Activated CD4-positive, alpha-beta T cell treated with anti-CD3 and anti-CD28 coated beads, Interleukin-2, amount 10 ng/mL, durations not matched to agents 7 days and 5 days (primary cell): ENCODE results near the gene SMARCA4. TPM values are rescaled to one million over a fixed set of nuclear protein-coding genes. Genes with fewer than 3 reads are reported as not detected.
A peak's percentile ranks its signal among the peaks of the same experiment; 100 is the strongest.
"Not testable (repeated sequence)": the region's sequence is repeated elsewhere in the genome, so short reads cannot be mapped to it uniquely, and the experiment has no call there.

ENCODE experiments used
- CTCF ChIA-PET: fragments of 350-600 bp; sonication (Branson Sonifier 250); formaldehyde crosslinking; loops from one replicate; lab custom pipeline; 2021; ENCODE audit warnings: antibody characterized with exemption; lab: Charles Lee
- POLR2A ChIA-PET: fragments of 350-600 bp; sonication (Branson Sonifier 250); formaldehyde crosslinking; loops from one replicate; lab custom pipeline; 2021; ENCODE audit warnings: antibody characterized with exemption; lab: Charles Lee
- DNase-seq: peaks from one replicate; pipeline ENCODE4 v3.0.0-alpha.2; 2020
- H3K27ac Mint-ChIP-seq: one replicate; pipeline ENCODE4 v1.8.0; 2021; ENCODE audit warnings: mild to moderate bottlenecking, moderate library complexity, mixed read lengths
- H3K27me3 Mint-ChIP-seq: one replicate; pipeline ENCODE4 v1.8.0; 2021; ENCODE audit warnings: mixed read lengths
- H3K36me3 Mint-ChIP-seq: one replicate; pipeline ENCODE4 v1.8.0; 2021; ENCODE audit warnings: low read depth, mixed read lengths
- H3K4me1 Mint-ChIP-seq: one replicate; pipeline ENCODE4 v1.8.0; 2021; ENCODE audit warnings: mixed read lengths
- H3K4me3 Mint-ChIP-seq: one replicate; pipeline ENCODE4 v1.8.0; 2021; ENCODE audit warnings: mild to moderate bottlenecking, moderate library complexity, mixed read lengths
- H3K9me3 Mint-ChIP-seq: one replicate; pipeline ENCODE4 v1.8.0; 2021; ENCODE audit warnings: mixed read lengths
- total RNA-seq, 2 experiments: library from RNA; stranded (reverse); gene quantifications; one replicate each; pipeline ENCODE4 v1.2.3, GENCODE V29; 2021

SMARCA4 gene
- total RNA-seq, 2 experiments from 2014 or later, result 111 to 115 TPM

DNA sequence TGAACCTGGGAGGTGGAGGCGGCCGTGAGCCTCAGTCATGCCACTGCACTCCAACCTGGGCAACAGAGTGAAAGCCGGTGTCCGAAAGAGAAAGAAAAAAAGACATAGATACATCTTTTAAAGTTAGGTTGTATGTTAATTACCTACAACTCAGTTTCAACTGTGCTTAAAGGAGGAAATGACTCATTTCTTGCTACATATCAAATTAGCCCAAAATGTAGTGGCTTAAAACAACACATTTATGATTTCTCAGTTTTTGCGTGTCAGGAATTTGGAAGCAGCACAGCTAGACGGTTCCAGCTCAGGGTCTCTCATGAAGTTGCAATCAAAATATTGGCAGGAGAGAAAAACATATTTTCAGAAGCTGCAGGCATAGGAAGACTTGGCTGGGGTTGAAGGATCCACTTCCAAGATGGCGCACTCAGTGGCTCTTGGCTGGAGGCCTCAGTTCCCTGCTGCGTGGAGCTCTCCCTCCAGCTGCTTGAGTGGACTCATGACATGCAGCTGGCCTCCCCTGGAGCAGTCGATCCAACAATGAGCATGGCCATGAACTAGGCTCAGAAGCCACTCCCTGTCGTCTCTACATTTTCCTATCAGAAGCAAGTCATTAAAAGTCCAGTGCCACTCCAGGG lies 135.5 kb downstream of the SMARCA4 start:
- H3K27ac Mint-ChIP-seq, result peak overlapping the region; percentile 95
- no peaks in the 10 kb centered on the region for H3K27me3 Mint-ChIP-seq
- peak overlapping the region; percentile 62 for H3K4me3 Mint-ChIP-seq
- ChIA-PET CTCF (interaction anchor here (1.3 to 2.3 kb wide), 2 partner anchors 13 to 61 kb away, joined by 3 to 6 read pairs; no protein-coding TSS in a partner anchor), POLR2A (interaction anchor here (0.5 kb wide), 1 partner anchor 16 kb away, joined by 3 read pairs; no protein-coding TSS in a partner anchor)
- H3K4me1 Mint-ChIP-seq, result peaks cover 66% of the 10 kb centered on the region
- peaks cover 2% of the 10 kb centered on the region for H3K9me3 Mint-ChIP-seq
- peaks cover 84% of the 10 kb centered on the region for H3K36me3 Mint-ChIP-seq
- peak; percentile 36 for DNase-seq

DNA sequence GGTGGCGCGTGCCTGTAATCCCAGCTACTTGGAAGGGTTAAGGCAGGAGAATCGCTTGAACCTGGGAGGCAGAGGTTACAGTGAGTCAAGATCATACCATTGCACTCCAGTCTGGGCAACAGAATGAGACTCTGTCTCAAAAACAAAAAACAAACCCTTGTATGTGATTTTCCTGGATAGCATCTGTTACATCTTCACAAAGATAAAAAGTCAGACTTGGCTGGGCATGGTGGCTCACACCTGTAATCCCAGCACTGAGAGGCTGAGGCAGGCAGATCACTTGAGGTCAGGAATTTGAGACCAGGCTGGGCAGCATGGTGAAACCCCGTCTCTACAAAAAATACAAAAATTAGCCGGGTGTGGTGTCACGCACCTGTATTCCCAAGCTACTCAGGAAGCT lies 136.5 kb downstream of the SMARCA4 start:
- H3K36me3 Mint-ChIP-seq, result peaks cover 79% of the 10 kb centered on the region
- H3K4me1 Mint-ChIP-seq, result peaks cover 58% of the 10 kb centered on the region
- H3K4me3 Mint-ChIP-seq, POLR2A ChIA-PET, H3K27me3 Mint-ChIP-seq, H3K9me3 Mint-ChIP-seq, DNase-seq: not testable (repeated sequence)
- peak overlapping the region; percentile 36 for H3K27ac Mint-ChIP-seq
- CTCF ChIA-PET, result interaction anchor here (0.7 to 2.3 kb wide), 3 partner anchors 62 to 229 kb away, joined by 3 to 6 read pairs (median 3); no protein-coding TSS in a partner anchor

DNA sequence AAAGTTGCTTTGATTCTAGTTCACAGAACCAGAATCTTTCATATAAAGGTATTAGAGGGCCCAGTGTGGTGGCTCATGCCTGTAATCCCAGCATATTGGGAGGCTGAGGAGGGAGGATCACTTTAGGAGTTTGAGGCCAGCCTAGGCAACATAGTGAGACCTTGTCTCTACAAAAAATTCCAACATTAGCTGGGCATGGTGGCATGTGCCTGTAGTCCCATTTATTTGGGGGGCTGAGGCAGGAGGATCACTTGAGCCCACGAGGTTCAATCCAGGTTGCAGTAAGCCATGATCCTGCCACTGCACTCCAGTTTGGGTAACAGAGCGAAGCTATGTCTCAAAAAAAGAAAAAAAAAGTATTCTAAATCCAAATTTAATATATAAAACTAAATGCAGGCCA lies 137.5 kb downstream of the SMARCA4 start:
- no peak for DNase-seq
- Mint-ChIP-seq H3K27ac (no peak overlapping the region), H3K9me3 (peaks cover 2% of the 10 kb centered on the region), H3K4me3 (no peak overlapping the region), H3K27me3 (no peaks in the 10 kb centered on the region), H3K4me1 (peaks cover 48% of the 10 kb centered on the region), H3K36me3 (peaks cover 79% of the 10 kb centered on the region)
- POLR2A ChIA-PET, result no interaction called here
- CTCF ChIA-PET, result interaction anchor here (0.6 kb wide), 1 partner anchor 106 kb away, joined by 6 read pairs; no protein-coding TSS in a partner anchor

DNA sequence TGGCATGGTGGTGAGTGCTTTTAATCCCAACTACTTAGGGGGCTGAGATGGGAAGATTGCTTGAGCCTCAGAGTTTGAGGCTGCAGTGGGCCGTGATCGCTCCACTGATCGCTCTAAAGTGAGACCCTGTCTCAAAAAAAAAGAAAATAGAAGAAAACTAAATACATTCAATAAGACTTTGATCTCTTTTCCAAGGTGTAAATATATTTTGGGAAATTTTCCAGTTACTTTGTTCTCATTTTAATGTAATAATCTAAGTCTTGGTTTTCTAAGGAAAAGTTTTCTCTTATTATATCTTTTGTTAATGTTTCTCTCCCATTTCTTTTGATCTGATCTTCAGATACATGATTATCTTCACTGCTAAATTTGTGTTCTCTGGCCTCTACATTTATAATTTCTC lies 138.0 kb downstream of the SMARCA4 start:
- DNase-seq, result no peak
- Mint-ChIP-seq H3K4me3 (no peak overlapping the region), H3K9me3 (peaks cover 2% of the 10 kb centered on the region), H3K4me1 (peaks cover 45% of the 10 kb centered on the region), H3K27ac (peak overlapping the region; percentile 33), H3K36me3 (peaks cover 79% of the 10 kb centered on the region), H3K27me3 (no peaks in the 10 kb centered on the region)
- CTCF ChIA-PET, result interaction anchor here (0.6 kb wide), 1 partner anchor 107 kb away, joined by 6 read pairs; no protein-coding TSS in a partner anchor
- POLR2A ChIA-PET, result no interaction called here

DNA sequence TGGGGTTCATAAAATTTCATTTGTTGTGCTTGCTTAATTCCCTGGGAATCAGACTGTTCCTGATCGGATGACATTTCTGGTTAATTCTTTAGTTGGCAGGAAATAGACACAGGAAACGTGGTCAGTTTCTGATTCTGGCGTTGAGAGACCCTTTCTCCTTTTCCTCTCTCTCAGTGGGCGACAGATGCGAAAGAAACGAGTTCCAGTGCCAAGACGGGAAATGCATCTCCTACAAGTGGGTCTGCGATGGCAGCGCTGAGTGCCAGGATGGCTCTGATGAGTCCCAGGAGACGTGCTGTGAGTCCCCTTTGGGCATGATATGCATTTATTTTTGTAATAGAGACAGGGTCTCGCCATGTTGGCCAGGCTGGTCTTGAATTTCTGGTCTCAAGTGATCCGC lies 139.2 kb downstream of the SMARCA4 start:
- peaks cover 75% of the 10 kb centered on the region for H3K36me3 Mint-ChIP-seq
- ChIA-PET POLR2A (no interaction called here), CTCF (interaction anchor here (0.7 to 1.1 kb wide), 3 partner anchors 7 to 55 kb away, joined by 3 to 4 read pairs (median 3); no protein-coding TSS in a partner anchor)
- peaks cover 2% of the 10 kb centered on the region for H3K9me3 Mint-ChIP-seq
- H3K27ac Mint-ChIP-seq, result peak overlapping the region; percentile 25
- H3K4me3 Mint-ChIP-seq, result no peak overlapping the region
- no peaks in the 10 kb centered on the region for H3K27me3 Mint-ChIP-seq
- no peak for DNase-seq
- peaks cover 36% of the 10 kb centered on the region for H3K4me1 Mint-ChIP-seq

DNA sequence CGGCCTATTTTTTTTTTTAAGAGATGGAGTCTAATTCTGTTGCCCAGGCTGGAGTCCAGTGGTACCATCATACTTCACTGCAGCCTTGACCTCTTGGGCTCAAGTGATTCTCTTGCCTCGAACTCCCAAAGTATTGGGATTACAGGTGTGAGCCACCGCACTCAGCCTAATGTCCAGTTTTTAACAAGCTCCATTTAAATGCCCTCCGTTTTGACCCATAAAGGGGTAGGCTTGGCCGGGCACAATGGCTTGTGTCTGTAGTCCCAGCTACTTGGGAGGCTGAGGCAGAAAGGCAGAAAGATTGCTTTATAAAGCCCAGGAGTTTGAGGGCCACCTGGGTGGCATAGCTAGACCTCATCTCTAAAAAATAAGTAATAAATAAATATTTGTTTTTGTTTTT lies 140.2 kb downstream of the SMARCA4 start:
- Mint-ChIP-seq H3K36me3 (peaks cover 72% of the 10 kb centered on the region), H3K9me3 (peaks cover 2% of the 10 kb centered on the region), H3K27ac (no peak overlapping the region), H3K4me3 (no peak overlapping the region), H3K27me3 (no peaks in the 10 kb centered on the region), H3K4me1 (peaks cover 26% of the 10 kb centered on the region)
- no peak for DNase-seq
- ChIA-PET CTCF (interaction anchor here (0.6 to 1.5 kb wide), 6 partner anchors 8 to 127 kb away, joined by 3 to 4 read pairs (median 3); no protein-coding TSS in a partner anchor), POLR2A (no interaction called here)

DNA sequence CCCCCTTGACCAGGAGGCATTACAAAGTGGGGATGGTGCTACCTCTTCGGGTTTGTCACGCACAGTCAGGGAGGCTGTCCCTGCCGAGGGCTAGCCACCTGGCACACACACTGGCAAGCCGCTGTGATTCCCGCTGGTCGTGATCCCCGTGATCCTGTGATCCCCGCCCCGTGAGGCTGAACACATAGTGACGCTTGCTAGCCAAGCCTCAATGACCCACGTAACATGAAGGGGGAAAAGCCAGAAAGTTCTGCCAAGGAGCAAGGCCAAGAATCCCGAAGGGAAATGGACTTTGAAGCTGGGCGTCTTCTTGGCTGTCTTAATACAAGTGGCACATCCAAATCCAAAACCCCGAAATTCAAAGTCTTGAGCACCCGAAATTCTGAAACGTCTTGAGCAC lies 142.1 kb downstream of the SMARCA4 start:
- H3K4me3 Mint-ChIP-seq, result no peak overlapping the region
- H3K27me3 Mint-ChIP-seq, result no peaks in the 10 kb centered on the region
- POLR2A ChIA-PET, result no interaction called here
- H3K4me1 Mint-ChIP-seq, result peaks cover 16% of the 10 kb centered on the region
- H3K36me3 Mint-ChIP-seq, result peaks cover 66% of the 10 kb centered on the region
- no peak overlapping the region for H3K27ac Mint-ChIP-seq
- no peaks in the 10 kb centered on the region for H3K9me3 Mint-ChIP-seq
- no peak for DNase-seq
- CTCF ChIA-PET, result interaction anchor here (1.1 kb wide), 1 partner anchor 25 kb away, joined by 4 read pairs; no protein-coding TSS in a partner anchor

DNA sequence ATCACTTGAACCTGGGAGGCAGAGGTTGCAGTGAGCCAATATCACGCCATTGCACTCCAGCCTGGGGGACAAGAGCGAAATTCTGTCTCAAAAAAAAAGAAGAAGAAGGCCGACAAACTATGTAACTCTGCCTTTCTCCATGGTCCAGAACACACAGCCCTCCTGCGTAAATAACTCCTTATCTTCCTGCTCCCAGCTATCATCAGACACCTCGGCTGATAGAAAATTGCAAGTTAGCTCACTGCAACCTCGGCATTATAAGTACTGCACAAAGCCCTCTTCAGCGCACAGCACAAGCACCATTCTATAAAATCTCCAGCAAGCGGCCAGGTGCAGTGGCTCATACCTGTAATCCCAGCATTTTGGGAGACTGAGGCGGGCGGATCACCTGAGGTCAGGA lies 142.8 kb downstream of the SMARCA4 start:
- H3K9me3 Mint-ChIP-seq, H3K4me3 Mint-ChIP-seq, POLR2A ChIA-PET, DNase-seq, H3K27me3 Mint-ChIP-seq, H3K27ac Mint-ChIP-seq: not testable (repeated sequence)
- peaks cover 16% of the 10 kb centered on the region for H3K4me1 Mint-ChIP-seq
- peaks cover 70% of the 10 kb centered on the region for H3K36me3 Mint-ChIP-seq
- CTCF ChIA-PET, result interaction anchor here (1.1 kb wide), 1 partner anchor 25 kb away, joined by 4 read pairs; no protein-coding TSS in a partner anchor

DNA sequence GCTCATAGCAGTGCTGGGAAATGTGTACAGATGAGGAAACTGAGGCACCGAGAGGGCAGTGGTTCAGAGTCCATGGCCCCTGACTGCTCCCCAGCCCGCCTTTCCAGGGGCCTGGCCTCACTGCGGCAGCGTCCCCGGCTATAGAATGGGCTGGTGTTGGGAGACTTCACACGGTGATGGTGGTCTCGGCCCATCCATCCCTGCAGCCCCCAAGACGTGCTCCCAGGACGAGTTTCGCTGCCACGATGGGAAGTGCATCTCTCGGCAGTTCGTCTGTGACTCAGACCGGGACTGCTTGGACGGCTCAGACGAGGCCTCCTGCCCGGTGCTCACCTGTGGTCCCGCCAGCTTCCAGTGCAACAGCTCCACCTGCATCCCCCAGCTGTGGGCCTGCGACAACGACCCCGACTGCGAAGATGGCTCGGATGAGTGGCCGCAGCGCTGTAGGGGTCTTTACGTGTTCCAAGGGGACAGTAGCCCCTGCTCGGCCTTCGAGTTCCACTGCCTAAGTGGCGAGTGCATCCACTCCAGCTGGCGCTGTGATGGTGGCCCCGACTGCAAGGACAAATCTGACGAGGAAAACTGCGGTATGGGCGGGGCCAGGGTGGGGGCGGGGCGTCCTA lies 144.3 kb downstream of the SMARCA4 start:
- peaks cover 64% of the 10 kb centered on the region for H3K36me3 Mint-ChIP-seq
- H3K9me3 Mint-ChIP-seq, result no peaks in the 10 kb centered on the region
- peaks cover 7% of the 10 kb centered on the region for H3K4me1 Mint-ChIP-seq
- ChIA-PET CTCF (no interaction called here), POLR2A (no interaction called here)
- no peak for DNase-seq
- H3K27me3 Mint-ChIP-seq, result no peaks in the 10 kb centered on the region
- no peak overlapping the region for H3K27ac Mint-ChIP-seq
- H3K4me3 Mint-ChIP-seq, result no peak overlapping the region

DNA sequence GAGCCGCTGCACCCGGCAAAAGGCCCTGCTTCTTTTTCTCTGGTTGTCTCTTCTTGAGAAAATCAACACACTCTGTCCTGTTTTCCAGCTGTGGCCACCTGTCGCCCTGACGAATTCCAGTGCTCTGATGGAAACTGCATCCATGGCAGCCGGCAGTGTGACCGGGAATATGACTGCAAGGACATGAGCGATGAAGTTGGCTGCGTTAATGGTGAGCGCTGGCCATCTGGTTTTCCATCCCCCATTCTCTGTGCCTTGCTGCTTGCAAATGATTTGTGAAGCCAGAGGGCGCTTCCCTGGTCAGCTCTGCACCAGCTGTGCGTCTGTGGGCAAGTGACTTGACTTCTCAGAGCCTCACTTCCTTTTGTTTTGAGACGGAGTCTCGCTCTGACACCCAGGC lies 145.6 kb downstream of the SMARCA4 start:
- CTCF ChIA-PET, result interaction anchor here (0.6 to 1.0 kb wide), 2 partner anchors 20 to 26 kb away, joined by 3 read pairs; no protein-coding TSS in a partner anchor
- POLR2A ChIA-PET, result no interaction called here

DNA sequence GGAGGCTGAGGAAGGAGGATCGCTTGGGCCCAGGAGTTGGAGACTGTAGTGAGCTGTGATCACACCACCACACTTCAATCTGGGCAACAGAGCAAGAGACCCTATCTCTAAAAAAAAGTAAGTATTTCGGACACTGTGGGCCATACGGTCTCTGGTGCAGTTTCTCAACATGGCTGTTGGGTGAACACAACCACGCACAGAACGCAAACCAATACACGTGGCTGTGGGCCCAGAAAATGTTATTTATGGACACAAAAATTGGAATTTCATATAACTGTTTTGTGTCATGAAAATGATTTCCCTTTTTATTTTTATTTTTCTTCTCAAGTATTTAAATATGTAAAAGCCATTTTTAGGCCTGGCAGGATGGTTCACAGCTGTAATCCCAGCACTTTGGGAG lies 147.9 kb downstream of the SMARCA4 start:
- H3K9me3 Mint-ChIP-seq, result no peaks in the 10 kb centered on the region
- POLR2A ChIA-PET, result no interaction called here

More for the DNA sequence above, 145.6 kb downstream of the SMARCA4 start:
- peaks cover 66% of the 10 kb centered on the region for H3K36me3 Mint-ChIP-seq
- DNase-seq, result no peak
- H3K27ac Mint-ChIP-seq, result no peak overlapping the region
- H3K27me3 Mint-ChIP-seq, result no peaks in the 10 kb centered on the region
- peaks cover 4% of the 10 kb centered on the region for H3K4me1 Mint-ChIP-seq
- H3K4me3 Mint-ChIP-seq, result no peak overlapping the region
- no peaks in the 10 kb centered on the region for H3K9me3 Mint-ChIP-seq

DNA sequence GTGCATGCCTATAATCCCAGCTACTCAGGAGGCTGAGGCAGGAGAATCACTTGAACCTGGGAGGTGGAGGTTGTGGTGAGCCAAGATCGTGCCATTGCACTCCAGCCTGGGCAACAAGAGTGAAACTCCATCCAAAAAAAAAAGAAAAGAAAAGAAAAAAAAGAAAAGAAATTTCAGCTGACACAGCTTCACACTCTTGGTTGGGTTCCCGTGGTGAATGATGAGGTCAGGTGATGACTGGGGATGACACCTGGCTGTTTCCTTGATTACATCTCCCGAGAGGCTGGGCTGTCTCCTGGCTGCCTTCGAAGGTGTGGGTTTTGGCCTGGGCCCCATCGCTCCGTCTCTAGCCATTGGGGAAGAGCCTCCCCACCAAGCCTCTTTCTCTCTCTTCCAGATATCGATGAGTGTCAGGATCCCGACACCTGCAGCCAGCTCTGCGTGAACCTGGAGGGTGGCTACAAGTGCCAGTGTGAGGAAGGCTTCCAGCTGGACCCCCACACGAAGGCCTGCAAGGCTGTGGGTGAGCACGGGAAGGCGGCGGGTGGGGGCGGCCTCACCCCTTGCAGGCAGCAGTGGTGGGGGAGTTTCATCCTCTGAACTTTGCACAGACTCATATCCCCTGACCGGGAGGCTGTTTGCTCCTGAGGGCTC lies 150.4 kb downstream of the SMARCA4 start:
- Mint-ChIP-seq H3K4me3 (no peak overlapping the region), H3K27me3 (no peaks in the 10 kb centered on the region), H3K4me1 (no peaks in the 10 kb centered on the region), H3K36me3 (peaks cover 65% of the 10 kb centered on the region), H3K27ac (peak overlapping the region; percentile 69), H3K9me3 (no peaks in the 10 kb centered on the region)
- no peak for DNase-seq
- POLR2A ChIA-PET, result interaction anchor here (0.8 kb wide), 1 partner anchor 15 kb away, joined by 3 read pairs; no protein-coding TSS in a partner anchor
- CTCF ChIA-PET, result no interaction called here

More for the DNA sequence above, 147.9 kb downstream of the SMARCA4 start:
- H3K4me1 Mint-ChIP-seq, result peaks cover 2% of the 10 kb centered on the region
- H3K4me3 Mint-ChIP-seq, result no peak overlapping the region
- no peaks in the 10 kb centered on the region for H3K27me3 Mint-ChIP-seq
- CTCF ChIA-PET, result interaction anchor here (0.6 to 2.3 kb wide), 6 partner anchors 12 to 464 kb away, joined by 3 to 9 read pairs (median 4); no protein-coding TSS in a partner anchor
- DNase-seq, result no peak
- peaks cover 63% of the 10 kb centered on the region for H3K36me3 Mint-ChIP-seq
- no peak overlapping the region for H3K27ac Mint-ChIP-seq
